ENCODE results near the gene TLCD5.

GRCh38 chr11:120296554-120296953 is 28.5 kb upstream of the TLCD5 start:
- TF ChIP-seq, protein P1, sequence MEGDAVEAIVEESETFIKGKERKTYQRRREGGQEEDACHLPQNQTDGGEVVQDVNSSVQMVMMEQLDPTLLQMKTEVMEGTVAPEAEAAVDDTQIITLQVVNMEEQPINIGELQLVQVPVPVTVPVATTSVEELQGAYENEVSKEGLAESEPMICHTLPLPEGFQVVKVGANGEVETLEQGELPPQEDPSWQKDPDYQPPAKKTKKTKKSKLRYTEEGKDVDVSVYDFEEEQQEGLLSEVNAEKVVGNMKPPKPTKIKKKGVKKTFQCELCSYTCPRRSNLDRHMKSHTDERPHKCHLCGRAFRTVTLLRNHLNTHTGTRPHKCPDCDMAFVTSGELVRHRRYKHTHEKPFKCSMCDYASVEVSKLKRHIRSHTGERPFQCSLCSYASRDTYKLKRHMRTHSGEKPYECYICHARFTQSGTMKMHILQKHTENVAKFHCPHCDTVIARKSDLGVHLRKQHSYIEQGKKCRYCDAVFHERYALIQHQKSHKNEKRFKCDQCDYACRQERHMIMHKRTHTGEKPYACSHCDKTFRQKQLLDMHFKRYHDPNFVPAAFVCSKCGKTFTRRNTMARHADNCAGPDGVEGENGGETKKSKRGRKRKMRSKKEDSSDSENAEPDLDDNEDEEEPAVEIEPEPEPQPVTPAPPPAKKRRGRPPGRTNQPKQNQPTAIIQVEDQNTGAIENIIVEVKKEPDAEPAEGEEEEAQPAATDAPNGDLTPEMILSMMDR (IDR thresholded peaks at IDR 0.05) = no peak
- TF ChIP-seq POLR2AphosphoS5 (IDR thresholded peaks at IDR 0.05) = no peak
